Loucy (cell line): ENCODE results near the gene DOCK9.

ENCODE experiments used
- H2AFZ ChIP-seq: fragments of 200-600 bp; sonication (generic); 2 replicates; pipeline ENCODE4 v1.6.0; 2016; ENCODE audit warnings: antibody characterized with exemption, mild to moderate bottlenecking, low read length, moderate library complexity
- H3F3A ChIP-seq: fragments of 200-600 bp; 2 replicates; pipeline ENCODE4 v1.6.0; 2016; ENCODE audit warnings: antibody characterized with exemption, low read depth, mild to moderate bottlenecking
- H3K27me3 ChIP-seq: fragments of 200-600 bp; sonication (generic); 2 replicates; pipeline ENCODE4 v1.6.1; 2014; ENCODE audit warnings: low read length, mild to moderate bottlenecking; ENCODE audit not compliant: insufficient read depth, poor library complexity, severe bottlenecking
- H3K36me3 ChIP-seq: fragments of 200-600 bp; sonication (generic); 2 replicates; pipeline ENCODE4 v1.6.1; 2016; ENCODE audit warnings: low read length; ENCODE audit not compliant: insufficient read depth
- H3K4me1 ChIP-seq: fragments of 200-600 bp; sonication (generic); 2 replicates; pipeline ENCODE4 v1.5.1; 2014; ENCODE audit warnings: low read length, mild to moderate bottlenecking; ENCODE audit not compliant: insufficient read depth, poor library complexity, severe bottlenecking
- H3K4me2 ChIP-seq: fragments of 200-600 bp; sonication (generic); 2 replicates; pipeline ENCODE4 v1.6.0; 2014; ENCODE audit warnings: antibody characterized with exemption, low read length, low read depth, mild to moderate bottlenecking; ENCODE audit not compliant: poor library complexity, severe bottlenecking
- H3K4me3 ChIP-seq: fragments of 200-600 bp; sonication (generic); 2 replicates; pipeline ENCODE4 v1.5.1; 2014; ENCODE audit warnings: low read length, mild to moderate bottlenecking, mixed read lengths; ENCODE audit not compliant: poor library complexity, severe bottlenecking
- H3K79me2 ChIP-seq: fragments of 200-600 bp; sonication (generic); 2 replicates; pipeline ENCODE4 v1.6.1; 2014; ENCODE audit warnings: low read length; ENCODE audit not compliant: insufficient read depth
- H3K9ac ChIP-seq: fragments of 200-600 bp; sonication (generic); 2 replicates; pipeline ENCODE4 v1.6.0; 2014; ENCODE audit warnings: mild to moderate bottlenecking, low read depth, low read length, moderate library complexity; ENCODE audit not compliant: poor library complexity, severe bottlenecking
- H3K9me2 ChIP-seq: fragments of 200-600 bp; sonication (generic); replicated peaks from 2 replicates; pipeline ENCODE4 v1.6.1; 2016; ENCODE audit warnings: low read depth, low read length, mixed read lengths
- H3K9me3 ChIP-seq: fragments of 200-600 bp; sonication (generic); 2 replicates; pipeline ENCODE4 v1.6.1; 2014; ENCODE audit warnings: mild to moderate bottlenecking, antibody characterized with exemption, low read length, low read depth; ENCODE audit not compliant: insufficient read depth
- H4K20me1 ChIP-seq: fragments of 200-600 bp; sonication (generic); 2 replicates; pipeline ENCODE4 v1.6.0; 2014; ENCODE audit warnings: antibody characterized with exemption, low read length, mild to moderate bottlenecking; ENCODE audit not compliant: insufficient read depth, poor library complexity, severe bottlenecking
- EZH2phosphoT487 ChIP-seq: fragments of 200-600 bp; IDR thresholded peaks from 2 replicates; pipeline ENCODE4 v1.6.1; 2018; ENCODE audit warnings: antibody characterized with exemption, mild to moderate bottlenecking, moderate library complexity, borderline replicate concordance
- TF ChIP-seq, protein P1 (sequence below): fragments of 200-600 bp; sonication (generic); conservative IDR thresholded peaks from 2 replicates; pipeline ENCODE4 v1.5.1; 2014; ENCODE audit warnings: mild to moderate bottlenecking, antibody characterized with exemption, low read length

DOCK9 gene

DNA sequence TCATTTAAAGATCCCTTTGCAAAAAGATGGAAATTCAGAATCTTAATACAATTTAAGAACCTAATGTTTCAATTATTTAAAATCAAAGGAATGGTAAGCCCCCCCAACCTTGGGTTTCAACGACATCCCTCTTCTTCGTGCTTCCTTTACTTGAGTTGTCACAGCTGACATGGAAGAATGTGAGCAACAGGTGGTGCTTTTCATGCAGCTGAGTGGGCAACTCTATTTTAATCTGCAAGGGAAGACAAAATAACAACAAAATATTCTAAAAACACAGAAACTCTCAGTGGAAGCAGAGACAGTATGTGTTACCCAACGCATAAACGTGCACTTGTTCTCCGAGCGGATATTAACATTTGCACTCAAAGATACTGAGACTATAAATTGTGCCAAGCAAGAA is 92.3 kb downstream of the DOCK9 start:
- TF ChIP-seq, protein P1, sequence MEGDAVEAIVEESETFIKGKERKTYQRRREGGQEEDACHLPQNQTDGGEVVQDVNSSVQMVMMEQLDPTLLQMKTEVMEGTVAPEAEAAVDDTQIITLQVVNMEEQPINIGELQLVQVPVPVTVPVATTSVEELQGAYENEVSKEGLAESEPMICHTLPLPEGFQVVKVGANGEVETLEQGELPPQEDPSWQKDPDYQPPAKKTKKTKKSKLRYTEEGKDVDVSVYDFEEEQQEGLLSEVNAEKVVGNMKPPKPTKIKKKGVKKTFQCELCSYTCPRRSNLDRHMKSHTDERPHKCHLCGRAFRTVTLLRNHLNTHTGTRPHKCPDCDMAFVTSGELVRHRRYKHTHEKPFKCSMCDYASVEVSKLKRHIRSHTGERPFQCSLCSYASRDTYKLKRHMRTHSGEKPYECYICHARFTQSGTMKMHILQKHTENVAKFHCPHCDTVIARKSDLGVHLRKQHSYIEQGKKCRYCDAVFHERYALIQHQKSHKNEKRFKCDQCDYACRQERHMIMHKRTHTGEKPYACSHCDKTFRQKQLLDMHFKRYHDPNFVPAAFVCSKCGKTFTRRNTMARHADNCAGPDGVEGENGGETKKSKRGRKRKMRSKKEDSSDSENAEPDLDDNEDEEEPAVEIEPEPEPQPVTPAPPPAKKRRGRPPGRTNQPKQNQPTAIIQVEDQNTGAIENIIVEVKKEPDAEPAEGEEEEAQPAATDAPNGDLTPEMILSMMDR = no peak
- TF ChIP-seq EZH2phosphoT487 = no peak
- Histone ChIP-seq H3F3A (no peaks in the 10 kb centered on the region), H3K27me3 (no peaks in the 10 kb centered on the region), H4K20me1 (no peaks in the 10 kb centered on the region), H3K9me3 (no peaks in the 10 kb centered on the region), H3K9ac (no peak overlapping the region), H3K4me2 (no peak overlapping the region), H3K9me2 (no peaks in the 10 kb centered on the region), H3K36me3 (peaks cover 24% of the 10 kb centered on the region; the same call in 1 of the 2 replicates), H3K4me1 (no peaks in the 10 kb centered on the region), H3K4me3 (no peak overlapping the region), H2AFZ (no peak overlapping the region), H3K79me2 (no peaks in the 10 kb centered on the region)

DNA sequence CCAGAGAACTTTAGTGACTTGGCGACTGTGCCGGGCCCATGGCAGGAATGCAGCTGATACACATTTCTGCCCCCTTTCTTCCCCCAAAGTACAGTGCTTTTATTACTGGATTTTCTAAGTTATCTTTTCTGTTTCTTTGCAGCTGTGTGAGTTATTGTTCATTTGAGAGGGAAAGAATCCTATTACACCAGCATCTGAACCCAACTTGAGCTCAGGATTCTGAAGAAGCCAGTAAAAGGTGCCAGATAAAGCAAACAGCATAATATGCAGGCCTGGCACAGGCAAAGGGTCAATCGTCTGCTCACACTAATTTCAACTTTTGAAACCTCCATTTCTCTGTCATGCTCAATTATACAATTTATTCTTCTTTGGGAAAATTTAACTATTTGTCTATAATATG is 93.9 kb downstream of the DOCK9 start:
- Histone ChIP-seq H3K9me3 (no peaks in the 10 kb centered on the region), H3K4me3 (no peak overlapping the region), H3K27me3 (no peaks in the 10 kb centered on the region), H3K79me2 (no peaks in the 10 kb centered on the region), H3K4me1 (no peaks in the 10 kb centered on the region), H2AFZ (no peak overlapping the region), H3K36me3 (peaks cover 24% of the 10 kb centered on the region; the same call in 1 of the 2 replicates), H3K4me2 (no peak overlapping the region), H3K9ac (no peak overlapping the region), H3F3A (no peaks in the 10 kb centered on the region), H3K9me2 (no peaks in the 10 kb centered on the region), H4K20me1 (no peaks in the 10 kb centered on the region)
- TF ChIP-seq, protein P1 = no peak
- TF ChIP-seq EZH2phosphoT487 = no peak

DNA sequence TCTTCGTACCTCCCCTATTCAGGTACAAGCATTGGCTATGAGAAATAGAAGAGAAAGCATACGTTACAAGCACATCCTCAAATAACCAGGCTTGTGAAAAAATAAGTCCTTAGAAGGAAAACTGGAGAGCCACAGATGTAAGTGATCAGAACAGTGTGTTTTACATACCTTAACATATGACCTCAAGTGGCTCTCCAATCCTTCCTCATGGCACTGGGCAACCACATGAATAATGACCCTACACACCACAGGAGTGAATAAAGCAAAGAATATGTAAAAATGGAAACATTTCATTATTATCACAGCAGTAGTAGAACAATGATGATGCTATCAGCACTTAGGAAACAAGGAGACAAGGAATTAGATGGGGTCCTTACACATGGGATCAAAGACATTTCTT is 96.5 kb downstream of the DOCK9 start:
- no peak overlapping the region for H3K4me3 ChIP-seq
- no peak overlapping the region for H2AFZ ChIP-seq
- H3K4me1 ChIP-seq = no peaks in the 10 kb centered on the region
- peaks cover 24% of the 10 kb centered on the region; the same call in 1 of the 2 replicates for H3K36me3 ChIP-seq
- no peak overlapping the region for H3K9ac ChIP-seq
- H3K79me2 ChIP-seq = no peaks in the 10 kb centered on the region
- H4K20me1 ChIP-seq = no peaks in the 10 kb centered on the region
- no peaks in the 10 kb centered on the region for H3F3A ChIP-seq
- no peaks in the 10 kb centered on the region for H3K9me2 ChIP-seq
- no peaks in the 10 kb centered on the region for H3K27me3 ChIP-seq
- no peak overlapping the region for H3K4me2 ChIP-seq
- H3K9me3 ChIP-seq = no peaks in the 10 kb centered on the region
- no peak for TF ChIP-seq EZH2phosphoT487
- TF ChIP-seq, protein P1 = no peak
